Measurements from ENCODE around the gene ABCC6.
"Not testable (repeated sequence)": the region's sequence is repeated elsewhere in the genome, so short reads cannot be mapped to it uniquely, and the experiment has no call there.

ABCC6 gene

DNA sequence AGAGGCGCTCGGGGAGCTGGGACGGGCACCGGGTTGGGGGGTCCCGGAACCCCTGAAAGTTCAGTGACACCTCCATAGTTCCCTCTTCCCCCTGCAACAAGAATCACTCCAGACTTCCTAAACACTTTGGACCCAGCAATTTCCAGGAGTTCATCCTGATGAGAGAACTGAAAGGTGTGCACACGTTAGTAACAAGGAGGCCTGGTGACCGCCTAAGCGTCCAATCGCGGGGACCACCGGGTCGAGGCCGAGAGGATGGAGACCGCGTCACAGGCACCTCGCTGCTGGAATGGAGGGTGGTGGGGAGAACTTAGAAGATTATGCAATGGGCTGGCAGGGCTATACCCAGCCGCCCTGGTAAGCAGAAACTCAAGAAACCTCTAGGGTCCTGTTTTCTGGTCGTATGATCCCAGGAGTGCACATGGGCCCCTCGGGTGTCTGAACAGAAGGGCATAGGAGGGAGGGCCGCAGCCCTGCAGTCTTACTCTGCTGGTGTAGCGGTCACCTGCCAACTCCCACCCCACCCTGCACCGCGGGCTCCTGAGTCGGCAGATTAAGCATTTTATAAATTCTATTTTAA is 458 bp upstream of the ABCC6 start:
- not testable (repeated sequence) for DNase-seq (ENCODE audit: low read depth in 2 of 2)

DNA sequence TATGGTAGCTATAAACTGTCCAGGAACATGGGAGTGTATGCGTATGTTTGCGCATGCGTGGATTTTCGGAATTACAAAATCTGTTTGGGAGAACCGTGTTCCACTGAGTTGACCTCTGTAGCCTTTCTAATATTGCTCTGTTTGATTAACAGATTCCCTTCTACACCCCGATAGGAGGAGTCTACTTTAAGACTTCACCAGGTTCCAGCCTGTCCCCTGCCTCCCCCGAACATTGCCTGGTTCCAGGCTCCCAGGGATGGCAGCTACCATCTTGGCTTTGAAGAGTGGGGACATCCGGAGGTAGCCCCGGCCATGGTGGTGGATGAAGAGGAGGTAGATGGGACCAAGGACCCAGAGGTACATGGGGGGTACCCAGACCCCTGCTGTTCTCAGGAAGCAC is 1.9 kb downstream of the ABCC6 start:
- not testable (repeated sequence) for DNase-seq (ENCODE audit: low read depth in 2 of 2)

DNA sequence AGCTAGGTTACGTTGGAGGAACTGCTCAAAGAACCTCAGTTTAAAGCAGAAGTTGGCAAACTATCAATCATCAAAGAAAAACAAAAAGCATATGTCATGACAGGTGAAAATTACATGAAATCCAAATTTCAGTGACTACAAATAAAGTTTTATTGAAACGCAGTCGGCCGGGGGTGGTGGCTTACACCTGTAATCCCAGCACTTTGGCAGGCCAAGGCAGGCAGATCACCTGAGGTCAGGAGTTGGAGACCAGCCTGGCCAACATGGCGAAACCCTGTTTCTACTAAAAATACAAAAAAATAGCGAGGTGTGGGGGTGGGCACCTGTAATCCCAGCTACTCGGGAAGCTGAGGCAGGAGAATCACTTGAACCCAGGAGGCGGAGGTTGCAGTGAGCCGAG is 2.8 kb downstream of the ABCC6 start:
- DNase-seq (ENCODE audit: low read depth in 2 of 2), result not testable (repeated sequence)

DNA sequence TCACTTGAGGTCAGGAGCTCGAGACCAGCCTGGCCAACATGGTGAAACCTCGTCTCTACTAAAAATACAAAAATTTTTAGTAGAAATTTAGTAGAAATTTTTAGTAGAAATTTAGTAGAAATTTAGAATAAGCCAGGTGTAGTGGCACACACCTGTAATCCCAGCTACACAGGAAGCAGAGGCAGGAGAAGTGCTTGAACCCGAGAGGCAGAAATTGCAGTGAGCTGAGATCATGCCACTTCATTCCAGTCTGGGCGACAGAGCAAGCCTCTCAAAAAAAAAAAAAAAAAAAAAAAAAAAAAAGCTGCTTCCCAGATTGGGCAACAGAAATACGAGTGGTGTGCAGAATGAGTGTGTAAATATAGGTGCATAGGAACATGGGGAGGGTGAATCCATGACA is 4.5 kb downstream of the ABCC6 start:
- not testable (repeated sequence) for DNase-seq (ENCODE audit: low read depth in 2 of 2)

DNA sequence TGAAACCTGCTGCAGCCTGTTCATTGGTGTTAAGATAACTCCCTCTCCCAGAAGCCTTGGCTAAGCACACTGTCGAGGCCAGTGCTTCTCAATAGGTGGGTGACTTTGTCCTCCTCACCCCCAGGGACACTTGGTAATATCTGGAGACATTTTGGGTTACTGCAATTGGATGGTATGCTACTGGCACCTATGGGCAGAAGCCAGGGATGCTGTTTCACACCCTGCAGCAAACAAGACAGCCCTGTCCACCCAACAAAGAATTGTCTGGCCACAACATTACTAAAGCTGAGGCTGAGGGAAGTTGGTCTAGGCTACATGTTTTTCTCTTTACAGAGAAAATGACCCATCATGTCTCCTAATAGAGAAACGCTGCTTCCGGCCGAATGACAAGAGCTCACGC is 4.9 kb downstream of the ABCC6 start:
- not testable (repeated sequence) for DNase-seq (ENCODE audit: low read depth in 2 of 2)

DNA sequence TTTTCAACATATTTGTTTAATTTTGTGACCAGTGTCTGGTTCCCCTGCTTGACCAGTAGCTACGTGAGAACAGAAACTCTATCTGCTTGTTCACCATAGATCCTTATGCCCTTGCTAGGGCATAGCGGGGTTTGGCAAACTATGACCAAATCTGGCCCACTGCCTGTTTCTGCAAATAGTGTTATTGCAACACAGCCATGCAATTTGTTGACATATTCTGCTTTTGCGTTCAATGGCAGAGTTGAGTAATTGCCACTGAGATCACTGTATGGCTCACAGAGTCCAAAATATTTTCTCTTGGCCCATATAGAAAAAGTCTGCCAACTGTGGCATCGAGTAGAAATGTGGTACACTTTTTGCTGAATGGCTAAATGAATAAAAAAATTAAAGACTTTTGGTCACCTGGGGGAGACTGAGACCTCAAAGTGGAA is 9.4 kb downstream of the ABCC6 start:
- not testable (repeated sequence) for DNase-seq (ENCODE audit: low read depth in 2 of 2)

DNA sequence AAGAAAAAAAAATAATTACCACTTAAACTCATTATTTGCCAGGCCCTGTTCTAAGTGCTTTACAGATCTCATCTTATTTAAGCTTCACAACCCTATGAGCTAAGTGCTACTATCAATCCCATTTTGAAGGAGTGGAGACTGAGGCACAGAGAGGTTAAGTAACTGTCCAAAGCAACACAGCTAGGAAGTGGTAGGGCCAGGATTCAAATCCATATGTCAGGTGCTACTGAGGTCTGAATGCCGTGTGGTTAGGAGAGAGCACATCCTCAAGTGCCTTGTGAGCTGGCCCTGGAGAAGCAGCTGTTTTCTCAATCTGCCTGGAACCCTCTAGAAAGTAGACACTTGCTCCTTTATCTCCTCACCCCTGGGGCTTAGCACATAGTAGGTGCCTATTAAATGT is 11.9 kb downstream of the ABCC6 start:
- not testable (repeated sequence) for DNase-seq (ENCODE audit: low read depth in 2 of 2)

DNA sequence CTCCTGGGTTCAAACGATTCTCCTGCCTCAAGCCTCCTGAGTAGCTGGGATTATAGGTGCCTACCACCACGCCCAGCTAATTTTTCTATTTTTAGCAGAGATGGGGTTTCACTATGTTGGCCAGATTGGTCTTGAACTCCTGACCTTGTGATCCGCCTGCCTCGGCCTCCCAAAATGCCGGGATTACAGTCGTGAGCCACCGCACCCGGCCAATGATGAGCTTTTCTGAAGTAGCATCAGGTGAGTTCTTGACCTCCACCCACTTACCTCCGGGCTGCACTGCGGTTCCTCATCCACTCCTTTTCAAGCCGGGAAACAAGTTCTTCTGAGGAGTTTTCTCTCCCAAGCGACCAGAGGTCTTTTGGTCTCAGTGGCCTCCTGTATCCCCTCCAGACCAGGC is 14.8 kb downstream of the ABCC6 start:
- DNase-seq (ENCODE audit: low read depth in 2 of 2), result not testable (repeated sequence)

GRCh38 chr16:16207787-16208334 is 15.4 kb downstream of the ABCC6 start:
- DNase-seq (ENCODE audit: low read depth in 2 of 2), result not testable (repeated sequence)

DNA sequence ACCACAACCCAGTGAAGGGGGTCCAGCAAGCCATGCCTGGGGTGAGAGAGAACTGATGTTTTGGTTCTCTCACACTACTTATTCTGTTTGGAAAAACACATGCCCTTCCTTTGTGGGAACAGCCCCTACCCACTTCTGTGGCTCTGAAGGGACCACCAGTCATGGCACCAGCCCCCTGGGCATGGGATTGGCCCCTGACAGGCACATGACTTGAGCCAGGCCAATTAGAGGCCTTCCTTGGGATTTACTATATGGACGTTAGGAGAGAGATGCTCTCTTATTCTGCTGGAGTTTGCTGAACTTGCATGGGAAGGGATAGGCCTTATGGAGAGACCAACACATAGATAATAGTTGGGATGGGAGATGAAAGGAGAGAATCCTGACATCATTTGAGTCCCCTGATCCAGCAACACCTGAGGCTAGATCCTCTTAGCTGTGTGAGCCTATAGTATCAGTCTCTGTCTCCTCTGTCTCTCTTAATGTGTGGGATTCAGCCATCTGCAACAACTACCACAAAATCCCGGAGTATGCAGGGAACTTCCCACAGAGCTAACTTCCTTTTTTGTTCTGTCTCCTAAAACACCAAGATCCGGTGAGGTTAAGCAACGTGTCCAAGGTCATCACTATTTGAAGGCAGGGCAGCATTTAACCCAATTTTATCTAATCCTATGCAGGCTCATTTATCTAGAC is 16.1 kb downstream of the ABCC6 start:
- DNase-seq (ENCODE audit: low read depth in 2 of 2), result not testable (repeated sequence)

GRCh38 chr16:16205864-16206263 is 17.4 kb downstream of the ABCC6 start:
- not testable (repeated sequence) for DNase-seq (ENCODE audit: low read depth in 2 of 2)

DNA sequence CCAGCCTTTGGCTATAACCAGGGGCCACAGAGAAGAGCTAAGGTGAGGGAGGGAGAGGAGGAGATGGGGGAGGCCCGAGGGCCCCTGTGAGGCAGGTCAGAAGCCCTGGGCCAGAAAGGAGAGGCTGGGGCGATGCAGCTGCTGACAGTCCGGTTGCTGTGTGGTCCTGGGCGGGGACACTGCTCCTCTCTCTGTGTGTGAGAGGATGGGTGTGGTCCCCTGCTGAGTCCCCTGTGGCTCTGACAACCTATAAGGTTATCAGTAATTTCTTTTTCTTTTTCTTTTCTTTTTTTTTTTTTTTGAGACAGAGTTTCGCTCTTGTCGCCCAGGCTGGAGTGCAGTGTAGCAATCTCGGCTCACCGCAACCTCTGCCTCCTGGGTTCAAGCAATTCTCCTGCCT is 18.7 kb downstream of the ABCC6 start:
- DNase-seq (ENCODE audit: low read depth in 2 of 2), result not testable (repeated sequence)

GRCh38 chr16:16203494-16203893 is 19.8 kb downstream of the ABCC6 start:
- not testable (repeated sequence) for DNase-seq (ENCODE audit: low read depth in 2 of 2)

- not testable (repeated sequence) for DNase-seq (ENCODE audit: low read depth in 2 of 2)
These were observed 20.7 kb downstream of the ABCC6 start for GRCh38 chr16:16202400-16203143.

- not testable (repeated sequence) for DNase-seq (ENCODE audit: low read depth in 2 of 2)
These were observed 21.4 kb downstream of the ABCC6 start for GRCh38 chr16:16201880-16202279.

- DNase-seq (ENCODE audit: low read depth in 2 of 2), result not testable (repeated sequence)
These were observed 22.9 kb downstream of the ABCC6 start for GRCh38 chr16:16200391-16200790.

DNA sequence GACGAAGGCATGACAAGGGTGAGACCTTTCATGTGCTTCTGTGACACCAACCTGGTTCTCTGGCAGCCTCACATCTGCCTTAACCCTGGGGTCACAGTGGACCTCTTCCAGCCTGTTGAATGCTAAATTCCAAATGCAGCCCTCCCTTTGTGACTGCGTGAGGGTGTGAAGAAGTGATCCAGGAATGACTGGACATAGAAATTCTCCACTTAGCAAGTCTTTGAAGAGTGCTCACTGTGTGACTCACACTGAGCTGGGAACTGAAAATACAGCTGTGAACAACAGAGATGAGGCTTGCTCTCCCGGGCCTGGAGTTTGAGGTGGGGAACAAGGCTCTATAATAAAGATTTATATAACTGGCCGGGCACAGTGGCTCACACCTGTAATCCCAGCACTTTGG is 23.9 kb downstream of the ABCC6 start:
- not testable (repeated sequence) for DNase-seq (ENCODE audit: low read depth in 2 of 2)

DNA sequence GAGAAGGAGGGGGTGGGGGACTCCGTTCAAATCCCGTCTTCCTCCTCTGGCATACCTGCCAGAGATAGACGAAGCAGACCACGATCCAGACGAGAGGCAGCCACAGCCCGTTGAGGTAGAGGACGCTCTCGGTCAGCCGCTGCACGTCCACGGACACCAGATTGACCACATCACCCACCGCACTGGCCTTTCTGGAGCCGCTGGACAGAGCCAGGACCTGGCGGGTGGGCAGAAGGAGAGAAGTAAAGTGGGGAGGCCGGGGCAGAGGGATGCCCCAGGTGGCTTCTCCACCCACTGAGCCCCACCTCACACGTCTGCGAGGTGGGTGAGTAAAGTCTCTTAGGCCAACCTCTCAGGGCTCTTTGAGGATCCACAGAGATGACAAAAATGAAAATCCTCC is 25.3 kb downstream of the ABCC6 start:
- no peak for DNase-seq (ENCODE audit: low read depth in 2 of 2)

- DNase-seq (ENCODE audit: low read depth in 2 of 2), result no peak
These were observed 26.0 kb downstream of the ABCC6 start for GRCh38 chr16:16197331-16197730.

DNA sequence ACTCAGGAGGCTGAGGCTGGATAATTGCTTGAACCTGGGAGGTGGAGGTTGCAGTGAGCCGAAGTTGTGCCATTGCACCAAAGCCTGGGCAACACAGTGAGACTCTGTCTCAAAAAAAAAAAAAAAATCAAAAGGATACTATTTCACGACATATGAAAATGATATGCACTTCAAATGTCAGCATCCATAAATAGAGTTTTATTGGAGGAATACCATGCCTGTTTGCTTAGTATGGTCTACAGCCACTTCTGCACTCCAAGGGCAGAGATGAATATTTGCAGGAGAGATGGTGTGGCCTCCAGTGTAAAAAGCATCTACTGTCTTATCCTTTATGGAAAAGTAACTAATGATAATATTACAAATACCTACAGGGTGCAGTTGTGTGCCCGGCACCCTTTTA is 27.2 kb downstream of the ABCC6 start:
- DNase-seq (ENCODE audit: low read depth in 2 of 2), result no peak

- DNase-seq (ENCODE audit: low read depth in 2 of 2), result no peak
These were observed 31.7 kb downstream of the ABCC6 start for GRCh38 chr16:16191493-16192167.

DNA sequence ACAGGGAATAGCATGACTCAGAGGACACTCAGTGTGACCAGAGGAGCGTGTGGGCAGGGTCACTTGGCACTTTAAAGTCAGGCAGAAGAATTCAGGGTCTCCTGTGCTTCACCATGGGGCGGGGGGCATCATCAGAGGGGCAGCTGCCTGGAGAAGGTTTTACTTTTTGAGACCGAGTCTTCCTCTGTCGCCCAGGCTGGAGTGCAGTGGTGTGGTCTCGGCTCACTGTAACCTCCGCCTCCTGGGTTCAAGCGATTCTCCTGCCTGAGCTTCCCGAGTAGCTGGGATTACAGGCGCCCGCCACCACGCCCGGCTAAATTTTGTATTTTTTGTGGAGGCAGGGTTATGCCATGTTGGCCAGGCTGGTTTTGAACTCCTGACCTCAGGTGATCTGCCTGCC is 32.3 kb downstream of the ABCC6 start:
- DNase-seq (ENCODE audit: low read depth in 2 of 2), result not testable (repeated sequence)
